GM18868 (cell line): Measurements from ENCODE around the gene KCNV2.
"Not testable (repeated sequence)": the region's sequence is repeated elsewhere in the genome, so short reads cannot be mapped to it uniquely, and the experiment has no call there.

Experiments used
- ATAC-seq: cut with Tn5 transposase; IDR thresholded peaks from one replicate; pipeline ENCODE4 v1.9.1; 2021; ENCODE audit warnings: mild to moderate bottlenecking, moderate library complexity; ENCODE audit not compliant: unreplicated experiment

KCNV2 gene

DNA sequence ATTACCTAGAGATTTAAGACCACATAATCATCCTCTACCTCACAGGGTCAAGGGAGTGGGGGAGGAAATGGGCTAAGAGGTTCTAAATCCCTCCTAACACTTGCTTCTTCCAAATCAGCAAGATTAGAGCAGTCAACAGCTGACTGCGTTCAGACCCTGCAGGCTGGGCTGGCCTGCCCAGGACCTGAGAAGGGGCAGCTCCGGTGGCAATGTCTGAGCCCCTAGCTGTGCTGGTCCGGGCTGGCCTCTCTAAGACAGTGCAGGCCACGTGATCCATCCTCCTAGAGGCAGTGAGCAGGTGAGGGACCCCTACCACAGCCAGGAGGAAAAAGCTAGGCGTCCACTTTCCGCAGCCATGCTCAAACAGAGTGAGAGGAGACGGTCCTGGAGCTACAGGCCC is at the start of gene KCNV2:
KCNV2 (plus strand) TSS at position 126 of the 400 bp plus-strand sequence; CDS start at position 356, 230 bp downstream.
- no peak for ATAC-seq

DNA sequence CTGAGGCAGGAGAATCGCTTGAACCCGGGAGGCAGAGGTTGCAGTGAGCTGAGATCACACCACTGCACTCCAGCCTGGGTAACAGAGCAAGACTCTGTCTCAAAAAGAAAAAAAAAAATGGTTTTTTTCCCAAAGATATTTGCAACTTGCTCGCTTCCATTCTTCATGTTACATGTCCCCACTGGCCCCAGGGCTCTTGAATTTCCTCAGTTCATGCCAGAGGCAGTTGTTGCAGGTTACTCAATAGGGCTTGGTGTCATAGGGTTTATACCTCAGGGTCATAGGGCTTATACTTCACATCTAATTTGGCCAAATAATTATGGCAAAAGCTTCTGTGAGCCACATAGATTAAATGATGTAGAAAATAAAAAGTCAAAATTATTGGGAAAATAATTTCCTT is 44.1 kb upstream of the KCNV2 start:
- ATAC-seq: no peak

DNA sequence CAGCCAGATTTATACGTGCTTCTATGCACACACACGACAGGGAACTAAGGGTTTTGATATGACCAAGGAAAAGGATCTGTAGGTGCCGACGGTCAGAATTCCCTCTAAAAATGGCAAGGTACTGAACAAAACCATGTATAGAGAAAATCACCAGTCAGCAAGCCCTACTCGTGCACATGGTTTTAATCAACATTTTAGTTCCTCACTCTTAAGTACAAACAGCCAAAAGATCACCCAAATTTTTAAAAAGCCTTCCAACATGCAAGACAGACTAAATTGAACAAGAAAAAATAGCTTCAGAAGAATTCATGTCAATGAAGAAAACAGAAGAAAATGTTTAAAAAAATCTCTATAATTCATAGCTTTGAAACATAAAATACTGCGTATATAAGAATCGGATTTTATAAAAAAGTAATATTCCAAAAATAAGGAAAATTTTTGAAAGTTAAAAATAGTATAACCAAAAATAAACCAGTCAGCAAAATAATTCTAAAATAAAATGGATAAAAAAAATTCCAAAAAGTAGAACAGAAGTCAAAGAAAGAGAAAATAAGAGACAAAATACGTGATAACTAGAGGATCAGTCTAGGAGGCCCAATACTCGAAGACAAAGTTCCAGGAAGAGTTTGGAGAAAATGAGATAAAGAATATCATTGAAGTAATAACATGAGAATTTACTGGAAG is 43.0 kb upstream of the KCNV2 start:
- ATAC-seq: no peak

DNA sequence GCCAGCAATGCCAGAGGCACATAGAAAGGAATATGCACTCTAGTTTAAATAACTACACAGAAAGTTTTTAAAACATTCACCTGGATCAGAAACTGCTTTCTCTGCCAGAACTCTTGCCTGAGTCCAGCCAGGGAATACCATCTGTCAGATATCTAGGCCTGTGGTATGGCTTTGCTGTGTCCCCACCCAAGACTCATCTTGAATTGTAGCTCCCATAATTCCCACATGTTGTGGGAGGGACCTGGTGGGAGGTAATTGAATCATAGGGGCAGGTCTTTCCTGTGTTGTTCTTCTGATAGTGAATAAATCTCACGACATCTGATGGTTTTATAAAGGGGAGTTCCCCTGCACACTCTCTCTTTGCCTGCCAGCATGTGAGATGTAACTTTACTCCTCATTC is 41.5 kb upstream of the KCNV2 start:
- ATAC-seq: no peak

DNA sequence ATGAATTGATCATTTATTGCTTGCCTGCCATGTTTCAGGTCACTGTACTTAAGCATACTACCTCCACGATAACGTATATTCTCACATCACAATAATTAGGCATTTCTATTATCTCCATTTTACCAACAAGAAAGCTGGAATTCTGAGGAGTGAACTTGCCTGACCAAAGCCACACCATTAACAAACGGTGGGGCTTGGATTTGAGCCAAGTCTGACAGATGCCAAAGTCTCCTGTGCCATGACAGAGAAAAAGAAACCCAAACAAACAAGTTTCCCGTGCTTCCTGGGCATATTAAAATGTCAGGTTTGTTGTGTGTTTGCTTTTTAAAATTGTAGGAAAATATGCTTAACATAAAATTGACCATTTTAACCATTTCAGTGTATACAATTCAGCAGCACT is 40.8 kb upstream of the KCNV2 start:
- ATAC-seq: no peak

DNA sequence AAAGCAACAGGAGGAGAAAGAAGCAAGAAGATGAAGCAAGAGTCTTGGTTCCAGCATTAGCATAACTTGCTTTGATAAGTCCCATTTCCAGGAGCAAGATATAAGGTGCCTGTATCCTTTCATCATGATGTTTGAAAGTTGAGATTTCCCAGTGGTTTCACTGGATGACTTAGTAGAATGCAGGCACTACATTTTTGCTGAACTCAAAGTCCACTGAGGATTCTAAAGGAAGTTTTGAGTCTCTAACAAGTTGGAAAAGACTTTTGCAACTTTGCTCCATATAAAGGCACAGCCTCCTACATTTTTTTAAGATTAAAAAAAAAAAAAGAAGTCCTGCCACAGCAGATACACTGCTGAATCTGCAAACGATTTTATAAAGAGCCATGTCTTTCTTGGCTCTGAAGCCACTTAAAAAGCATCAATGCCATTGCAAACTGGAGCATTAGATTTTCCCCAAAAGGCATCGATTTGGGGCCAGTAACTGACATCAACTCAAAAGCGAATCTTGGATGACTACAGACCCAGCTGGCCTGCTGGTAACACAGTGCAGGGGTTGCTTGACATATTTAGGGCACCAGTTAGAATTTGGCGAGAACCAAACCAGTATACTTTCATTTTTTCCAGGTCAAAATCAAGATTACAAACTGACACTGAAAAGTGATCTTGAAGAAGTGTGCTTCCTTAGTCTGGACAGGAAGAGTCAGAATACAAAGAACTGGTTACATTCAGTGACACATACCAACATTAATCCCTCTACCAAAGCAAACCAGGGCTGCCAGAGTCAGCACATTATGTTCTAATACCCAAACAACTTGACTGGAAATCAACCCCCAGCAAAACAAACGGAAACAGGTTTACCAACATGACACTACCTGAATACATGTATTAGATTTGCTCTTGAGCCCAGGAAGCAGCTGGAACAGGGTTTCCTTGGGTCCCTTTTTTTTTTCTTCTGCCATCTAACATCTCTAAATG is 39.1 kb upstream of the KCNV2 start:
- no peak for ATAC-seq

DNA sequence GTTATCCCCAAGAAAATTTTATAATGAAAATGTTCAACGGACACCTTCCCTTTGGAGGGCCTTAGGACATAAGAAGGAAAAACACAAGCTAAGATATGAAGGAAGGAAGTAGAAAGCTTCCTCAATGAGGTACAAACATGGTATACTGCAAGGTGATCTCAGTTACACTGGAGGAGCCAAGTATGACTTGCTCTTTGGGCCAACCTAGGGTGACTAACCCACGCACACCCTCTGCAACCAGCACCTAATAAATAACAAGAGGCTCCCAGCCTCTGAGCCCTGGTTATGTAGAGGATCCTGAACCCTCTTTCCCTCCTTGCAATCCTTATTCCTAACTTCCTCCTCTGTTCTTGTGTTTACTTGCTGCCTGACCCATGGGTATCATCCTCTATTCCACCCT is 38.3 kb upstream of the KCNV2 start:
- ATAC-seq: no peak

DNA sequence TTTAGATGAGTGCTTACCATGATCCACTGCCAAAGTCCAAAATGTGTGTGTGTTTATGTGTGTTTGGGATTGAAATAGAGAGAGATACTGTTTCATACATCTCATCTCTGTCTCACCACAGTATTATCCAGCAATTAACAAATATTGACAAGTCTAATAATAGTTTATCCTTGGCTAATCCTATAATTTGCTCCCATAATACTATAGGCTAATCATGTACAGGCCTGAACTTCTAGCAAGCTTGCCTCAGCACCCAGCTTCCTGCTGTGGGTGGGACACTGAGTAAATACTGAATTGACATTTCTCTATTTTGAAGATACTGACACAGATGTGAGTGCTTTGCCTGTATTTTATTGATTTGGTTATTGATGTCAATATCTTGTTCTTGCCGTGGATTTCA is 35.3 kb upstream of the KCNV2 start:
- ATAC-seq: no peak

DNA sequence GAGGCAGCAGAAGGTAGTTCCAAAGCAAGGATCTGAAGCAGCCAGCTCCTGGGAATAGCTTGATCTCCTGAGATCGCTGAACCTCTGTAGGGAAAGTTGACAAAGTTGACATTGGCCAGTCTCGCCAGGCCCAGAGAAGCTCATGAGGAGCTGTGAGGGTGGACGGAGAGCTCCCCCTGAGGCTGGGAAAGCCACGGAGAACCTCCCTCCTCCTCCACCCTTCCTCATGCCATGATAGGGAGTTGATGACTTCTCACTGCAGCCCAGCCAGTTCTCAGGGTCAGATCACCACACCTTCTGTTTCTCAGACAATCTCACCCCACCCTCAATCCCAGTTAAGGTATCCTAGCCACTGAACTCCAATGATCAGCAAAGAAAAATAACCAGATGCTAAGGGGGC is 30.4 kb upstream of the KCNV2 start:
- no peak for ATAC-seq

DNA sequence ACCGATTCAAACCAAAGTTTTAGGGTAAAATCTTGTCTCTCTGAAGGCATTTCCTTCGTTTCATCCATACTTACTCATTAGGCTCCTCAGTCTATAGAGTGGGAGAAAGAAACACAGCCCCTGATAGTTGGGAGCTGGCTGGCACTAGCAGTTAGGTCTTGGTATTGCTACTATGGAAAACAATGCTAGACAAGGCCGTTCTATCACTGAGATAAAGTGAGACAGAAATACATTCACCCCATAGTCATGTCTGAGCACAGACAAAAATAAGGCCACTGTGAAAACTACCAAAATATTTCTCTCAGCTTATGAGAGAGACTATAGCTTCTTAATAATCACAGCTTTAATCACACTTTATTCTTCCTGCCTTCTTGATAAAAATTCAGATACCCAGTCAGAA is 28.7 kb upstream of the KCNV2 start:
- no peak for ATAC-seq

DNA sequence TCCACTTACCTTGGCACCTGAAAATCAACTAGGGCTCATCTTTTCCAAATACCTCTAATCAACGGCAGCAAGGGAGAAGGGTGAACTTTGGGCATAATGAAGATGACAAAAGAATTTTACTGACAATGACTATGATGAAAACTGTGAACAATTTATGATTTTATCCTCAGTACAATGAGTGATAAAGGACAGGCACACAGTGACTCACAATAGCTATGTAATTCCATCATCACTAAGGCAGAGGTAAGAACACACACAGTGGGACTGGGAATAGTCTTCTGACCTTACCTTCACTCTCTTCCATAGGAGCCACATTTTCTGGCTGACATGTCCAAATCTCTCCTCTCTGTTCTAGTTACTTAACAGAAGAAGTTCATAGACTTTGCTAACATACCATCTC is 26.1 kb upstream of the KCNV2 start:
- no peak for ATAC-seq

DNA sequence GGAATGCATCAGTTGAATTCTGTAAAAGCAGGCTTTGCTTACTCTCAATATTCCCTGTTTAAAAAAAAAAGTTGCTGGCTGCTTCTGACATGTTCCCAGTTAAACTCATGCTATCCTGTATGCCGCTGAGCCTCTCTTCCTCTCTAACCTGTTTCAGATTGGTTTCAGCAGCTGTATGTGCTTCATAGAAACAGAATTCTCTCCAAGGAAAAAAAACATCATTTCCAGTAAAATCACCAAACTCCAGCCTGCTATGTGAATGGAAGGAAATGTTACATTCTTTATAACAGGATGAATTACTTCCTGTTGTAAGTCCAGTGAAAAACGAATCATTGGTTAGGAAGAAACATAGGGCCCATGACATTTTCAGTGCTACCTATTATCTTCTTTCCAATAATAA is 25.7 kb upstream of the KCNV2 start:
- ATAC-seq: no peak

DNA sequence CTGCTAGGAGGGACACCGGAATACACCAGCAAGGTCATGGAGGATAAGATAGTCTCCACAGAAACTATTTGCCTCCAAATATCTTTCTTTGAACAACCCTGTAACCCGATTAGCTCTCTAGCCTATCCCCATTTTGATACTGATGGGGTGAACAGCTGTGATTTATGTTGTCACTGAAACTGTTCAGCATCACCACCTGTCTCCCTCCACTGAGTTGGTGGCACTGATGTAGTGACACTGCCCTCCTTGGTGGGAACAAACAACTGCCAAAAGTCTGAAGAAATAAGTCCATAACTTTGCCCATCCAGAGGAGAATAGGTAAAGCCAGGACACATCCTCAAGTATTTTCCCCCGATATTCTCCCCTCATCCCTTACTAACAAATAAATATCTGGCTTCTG is 24.3 kb upstream of the KCNV2 start:
- ATAC-seq: no peak

DNA sequence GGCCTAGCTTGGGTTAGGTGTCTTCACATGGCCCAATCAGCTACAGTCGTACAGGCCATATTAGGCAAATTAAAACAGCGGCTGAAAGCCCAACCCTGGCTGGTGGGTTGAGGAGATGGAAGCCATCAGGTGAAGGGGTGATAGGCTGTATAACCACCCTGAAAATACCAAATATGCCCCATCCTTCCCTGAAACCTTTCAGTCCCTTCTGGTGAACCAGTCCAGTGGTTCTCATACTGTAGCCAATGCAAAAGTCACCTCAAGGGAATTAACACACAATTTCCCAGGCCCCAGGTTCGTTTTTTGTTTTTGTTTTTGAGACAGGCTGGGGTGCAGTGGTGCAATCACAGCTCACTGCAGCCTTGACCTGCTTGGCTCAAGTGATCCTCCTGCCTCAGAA is 19.8 kb upstream of the KCNV2 start:
- ATAC-seq: peak; percentile 99

DNA sequence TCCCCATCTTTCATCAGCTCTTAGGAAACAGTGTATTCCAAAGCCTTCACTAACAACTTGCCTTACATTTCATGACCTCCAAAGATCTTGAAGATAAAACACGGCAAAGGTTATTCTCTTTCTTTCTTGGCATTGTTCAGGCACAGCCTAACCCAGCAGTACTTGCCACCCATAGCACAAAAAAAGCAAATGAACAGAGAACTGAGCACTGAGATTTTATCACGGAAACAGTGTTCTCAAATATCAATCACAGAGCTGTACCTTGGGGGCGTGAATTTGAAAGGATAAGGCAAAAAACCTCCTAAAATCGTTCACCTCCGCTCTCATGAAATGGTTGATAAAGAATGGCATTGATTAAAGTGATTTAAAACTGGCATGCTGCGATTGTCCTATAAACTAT is 16.9 kb upstream of the KCNV2 start:
- ATAC-seq: no peak

DNA sequence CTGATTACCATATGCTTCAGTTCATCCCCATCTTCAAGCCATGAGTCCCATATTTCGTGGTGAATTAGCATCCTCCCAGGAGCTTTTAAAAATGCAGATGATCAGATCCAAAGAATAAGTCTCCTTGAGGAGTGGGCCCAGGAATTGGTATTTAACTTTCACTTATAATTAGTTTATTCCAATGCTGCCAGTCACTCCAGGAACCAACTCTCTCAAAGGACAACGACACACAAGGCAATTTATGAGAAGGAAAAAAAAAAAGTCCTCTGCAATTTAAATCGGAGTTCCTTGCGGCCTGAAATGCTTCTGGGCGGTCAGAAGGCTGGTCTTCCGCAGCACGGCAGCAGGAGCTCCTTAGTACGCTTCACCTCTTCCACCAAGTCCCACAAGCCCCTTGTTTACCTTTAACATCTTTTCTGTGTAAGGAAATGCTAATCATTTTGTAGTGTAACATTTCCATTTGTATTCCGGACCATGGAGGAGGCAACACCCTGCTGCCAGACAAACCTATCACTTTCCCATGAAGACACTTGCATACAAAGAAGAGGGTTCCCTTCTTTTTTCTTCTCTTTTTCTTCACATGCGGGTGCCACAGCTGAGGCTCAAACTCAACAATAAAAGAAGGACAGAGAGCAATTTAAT is 16.3 kb upstream of the KCNV2 start:
- ATAC-seq: no peak

DNA sequence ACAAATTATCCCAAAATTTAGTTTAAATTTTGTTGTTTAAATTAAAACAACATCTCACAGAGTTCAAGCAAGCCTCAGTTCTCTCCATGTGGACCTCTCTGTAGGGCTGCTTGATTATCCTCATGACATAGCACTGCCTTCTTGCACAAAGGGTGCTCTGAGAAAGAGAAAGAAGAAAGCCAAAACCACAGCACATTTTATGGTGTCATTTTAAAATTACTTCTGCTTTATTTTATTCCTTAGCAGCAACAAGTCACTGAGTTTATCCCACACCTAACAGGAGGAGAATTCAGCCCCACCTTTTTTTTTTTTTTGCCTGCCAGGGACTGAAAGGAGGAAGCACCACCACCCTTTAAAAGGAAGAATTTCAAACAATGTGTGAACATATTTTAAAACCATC is 12.8 kb upstream of the KCNV2 start:
- ATAC-seq: no peak

DNA sequence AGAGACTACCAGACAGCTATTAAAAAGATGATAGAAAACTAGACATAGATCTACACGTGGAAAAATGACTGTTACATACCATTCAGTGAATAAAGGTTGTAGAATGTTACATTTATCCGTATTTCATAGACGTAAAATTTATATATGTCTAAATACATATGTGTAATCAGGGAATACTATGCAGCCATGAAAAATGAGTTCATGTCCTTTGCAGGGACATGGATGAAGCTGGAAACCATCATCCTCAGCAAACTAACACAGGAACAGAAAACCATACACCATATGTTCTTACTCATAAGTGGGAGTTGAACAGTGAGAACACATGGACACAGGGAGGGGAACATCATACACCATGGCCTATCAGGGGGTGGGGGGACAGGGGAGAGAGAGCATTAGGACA is 10.1 kb upstream of the KCNV2 start:
- not testable (repeated sequence) for ATAC-seq

DNA sequence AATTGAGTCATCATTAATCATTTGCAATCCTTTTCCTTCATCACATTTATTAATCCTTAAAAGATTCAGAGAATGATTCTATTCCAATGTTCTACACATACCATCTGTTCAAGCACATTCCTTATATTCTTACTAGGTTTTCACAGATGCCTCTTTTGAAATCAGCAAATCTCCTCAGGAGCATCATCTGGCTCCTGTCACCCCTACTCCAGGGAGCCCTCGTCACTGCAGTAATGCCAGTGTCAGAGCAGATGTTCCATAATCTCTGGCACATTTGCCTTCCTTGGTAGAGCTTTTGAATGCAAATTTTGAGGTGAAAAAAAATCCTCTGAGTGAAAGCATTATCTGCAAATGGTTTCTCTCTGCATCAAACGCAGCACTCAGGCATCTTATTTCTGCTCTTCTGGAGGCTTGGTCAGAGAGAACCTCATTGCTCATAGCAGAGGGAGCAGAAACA is 7.6 kb upstream of the KCNV2 start:
- peak; percentile 69 for ATAC-seq

DNA sequence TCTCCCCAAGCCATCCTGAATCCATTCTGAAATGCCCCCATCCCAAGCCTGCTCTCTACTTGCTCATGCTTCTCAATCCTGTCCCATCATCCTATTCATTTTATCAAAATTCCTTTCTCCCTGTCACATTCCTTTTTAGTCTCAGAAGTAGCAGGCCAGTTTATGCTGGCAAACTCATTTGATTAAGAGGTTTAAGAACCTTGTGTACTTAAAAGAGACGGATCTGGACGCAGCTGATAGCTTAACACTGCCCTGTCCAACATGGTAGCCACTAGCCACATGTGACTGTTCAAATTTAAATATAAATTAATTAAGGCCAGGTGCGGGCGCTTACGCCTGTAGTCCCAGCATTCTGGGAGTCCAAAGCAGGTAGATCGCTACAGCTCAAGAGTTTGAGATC is 5.6 kb upstream of the KCNV2 start:
- no peak for ATAC-seq

DNA sequence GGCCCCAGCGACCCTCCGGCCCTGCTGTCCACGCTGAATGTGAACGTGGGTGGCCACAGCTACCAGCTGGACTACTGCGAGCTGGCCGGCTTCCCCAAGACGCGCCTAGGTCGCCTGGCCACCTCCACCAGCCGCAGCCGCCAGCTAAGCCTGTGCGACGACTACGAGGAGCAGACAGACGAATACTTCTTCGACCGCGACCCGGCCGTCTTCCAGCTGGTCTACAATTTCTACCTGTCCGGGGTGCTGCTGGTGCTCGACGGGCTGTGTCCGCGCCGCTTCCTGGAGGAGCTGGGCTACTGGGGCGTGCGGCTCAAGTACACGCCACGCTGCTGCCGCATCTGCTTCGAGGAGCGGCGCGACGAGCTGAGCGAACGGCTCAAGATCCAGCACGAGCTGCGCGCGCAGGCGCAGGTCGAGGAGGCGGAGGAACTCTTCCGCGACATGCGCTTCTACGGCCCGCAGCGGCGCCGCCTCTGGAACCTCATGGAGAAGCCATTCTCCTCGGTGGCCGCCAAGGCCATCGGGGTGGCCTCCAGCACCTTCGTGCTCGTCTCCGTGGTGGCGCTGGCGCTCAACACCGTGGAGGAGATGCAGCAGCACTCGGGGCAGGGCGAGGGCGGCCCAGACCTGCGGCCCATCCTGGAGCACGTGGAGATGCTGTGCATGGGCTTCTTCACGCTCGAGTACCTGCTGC is 839 bp downstream of the KCNV2 start:
- ATAC-seq: no peak
